GM12878 (cell line): Measurements from ENCODE around the gene MPRIP. TPM values are rescaled to one million over a fixed set of nuclear protein-coding genes. Genes with fewer than 3 reads are reported as not detected.

Source experiments
- ATAC-seq: fragments of 200-7000 bp; cut with Tn5 transposase; 3 replicates; pipeline ENCODE4 v1.9.1; 2020; ENCODE audit warnings: mild to moderate bottlenecking, moderate library complexity
- BruUV-seq: library from RNA; stranded (reverse); fragments of 400-500 nt; replicated peaks from 2 replicates; lab custom pipeline; 2021; lab: Mats Ljungman, UMichigan
- CTCF ChIA-PET: fragments of 300-600 bp; sonication (Branson Sonifier 250); formaldehyde crosslinking; extraction: SDS; loops from one replicate; lab custom pipeline; 2021; ENCODE audit warnings: inconsistent platforms; lab: Yijun Ruan, JAX
- POLR2A ChIA-PET: fragments of 350-600 bp; formaldehyde crosslinking; extraction: SDS; loops from one replicate; lab custom pipeline; 2021; ENCODE audit warnings: inconsistent platforms; lab: Charles Lee
- RAD21 ChIA-PET: fragments of 300-600 bp; sonication (Branson Sonifier 250); formaldehyde crosslinking; loops from one replicate; lab custom pipeline; 2023; ENCODE audit warnings: antibody characterized with exemption; ENCODE audit not compliant: unreplicated experiment; lab: Charles Lee
- SMC1A ChIA-PET: fragments of 300-600 bp; sonication (Branson Sonifier 250); formaldehyde crosslinking; loops from one replicate; lab custom pipeline; 2023; ENCODE audit not compliant: unreplicated experiment, uncharacterized antibody; lab: Charles Lee
- DNase-seq: peaks from one replicate; pipeline ENCODE4 v3.0.0-alpha.2; 2011; ENCODE audit warnings: low read depth, low spot score
- FAIRE-seq: peaks from 3 replicates; lab custom pipeline; 2011; peaks lifted over from hg19 to GRCh38; lab: Jason Lieb, UNC
- H2AFZ ChIP-seq: 2 replicates; pipeline ENCODE4 v1.6.0; 2011; ENCODE audit warnings: low read depth, low read length, control low read depth; ENCODE audit not compliant: control insufficient read depth
- H3K27ac ChIP-seq: 2 replicates; pipeline ENCODE4 v1.5.1; 2011; ENCODE audit warnings: control low read depth; ENCODE audit not compliant: control insufficient read depth, insufficient read depth
- H3K27me3 ChIP-seq, 2 experiments: replicated peaks in 1 of 2; 2 replicates each; pipeline versions ENCODE4 v1.6.0 to v1.6.1; 2011; ENCODE audit warnings: low read length in 1 of 2; ENCODE audit not compliant: control insufficient read depth in 2 of 2, insufficient read depth in 2 of 2
- H3K36me3 ChIP-seq, 2 experiments: 2 replicates each; pipeline ENCODE4 v1.5.1; 2011; ENCODE audit warnings: low read length in 1 of 2; ENCODE audit not compliant: control insufficient read depth in 2 of 2, insufficient read depth in 2 of 2
- H3K4me1 ChIP-seq: 2 replicates; pipeline ENCODE4 v1.6.1; 2011; ENCODE audit warnings: mild to moderate bottlenecking, low read length, moderate library complexity, mixed read lengths; ENCODE audit not compliant: control insufficient read depth, insufficient read depth
- H3K4me2 ChIP-seq: 2 replicates; pipeline ENCODE4 v1.6.0; 2011; ENCODE audit warnings: control low read depth; ENCODE audit not compliant: control insufficient read depth, insufficient read depth
- H3K4me3 ChIP-seq: fragments of 200-600 bp; sonication (generic); 2 replicates; pipeline ENCODE4 v1.5.1; 2016
- H3K79me2 ChIP-seq: 2 replicates; pipeline ENCODE4 v1.6.0; 2011; ENCODE audit warnings: low read length; ENCODE audit not compliant: control insufficient read depth, insufficient read depth
- H3K9ac ChIP-seq: 2 replicates; pipeline ENCODE4 v1.8.0; 2011; ENCODE audit warnings: low read length, control low read depth, mixed read lengths; ENCODE audit not compliant: control insufficient read depth, insufficient read depth
- H3K9me3 ChIP-seq: replicated peaks from 3 replicates; pipeline ENCODE4 v1.5.1; 2011; ENCODE audit warnings: mild to moderate bottlenecking, low read length; ENCODE audit not compliant: control insufficient read depth, insufficient read depth
- H4K20me1 ChIP-seq: 2 replicates; pipeline ENCODE4 v1.6.0; 2011; ENCODE audit not compliant: control insufficient read depth, insufficient read depth
- ATF7 ChIP-seq: fragments of 450-650 bp; IDR thresholded peaks from 2 replicates; pipeline ENCODE4 v1.6.1; 2016; ENCODE audit warnings: low read depth, mild to moderate bottlenecking
- BHLHE40 ChIP-seq, 2 experiments: fragments of 450-650 bp in 1 of 2; IDR thresholded peaks; 2 replicates each; pipeline ENCODE4 v1.6.1; 2011 to 2017; ENCODE audit warnings: low read depth in 2 of 2, borderline replicate concordance in 1 of 2, improper control_type of control experiment in 1 of 2, low read length in 1 of 2, mild to moderate bottlenecking in 1 of 2
- EED ChIP-seq: sonication (generic); IDR thresholded peaks from 2 replicates; pipeline ENCODE4 v1.6.1; 2016; ENCODE audit warnings: antibody characterized with exemption, low read depth
- EGR1 ChIP-seq, 2 experiments: IDR thresholded peaks; 1 replicate in 1 of 2; 2 replicates in 1 of 2; pipeline ENCODE4 v1.6.1; 2011 to 2012; ENCODE audit warnings: low read depth in 2 of 2, low read length in 2 of 2, borderline replicate concordance in 1 of 2, mild to moderate bottlenecking in 1 of 2, moderate library complexity in 1 of 2
- GABPA ChIP-seq: IDR thresholded peaks from 2 replicates; pipeline ENCODE4 v1.6.1; 2014; ENCODE audit warnings: antibody characterized with exemption, low read depth, mild to moderate bottlenecking, inconsistent platforms
- HSF1 ChIP-seq: fragments of 150-350 bp; IDR thresholded peaks from 2 replicates; pipeline ENCODE4 v1.6.1; 2014; ENCODE audit warnings: mild to moderate bottlenecking, low read depth, low read length
- MXI1 ChIP-seq: fragments of 150-350 bp; IDR thresholded peaks from 2 replicates; pipeline ENCODE4 v1.6.1; 2011; ENCODE audit warnings: low read depth, mild to moderate bottlenecking, inconsistent platforms, low read length, improper control_type of control experiment
- MYB ChIP-seq: fragments of 150-350 bp; IDR thresholded peaks from 2 replicates; pipeline ENCODE4 v1.6.1; 2014; ENCODE audit warnings: mild to moderate bottlenecking, low read depth, low read length, borderline replicate concordance
- POLR2AphosphoS2 ChIP-seq: IDR thresholded peaks from 2 replicates; pipeline ENCODE4 v1.6.1; 2011; ENCODE audit warnings: low read depth, mild to moderate bottlenecking, low read length, improper control_type of control experiment, moderate library complexity
- RUNX3 ChIP-seq: IDR thresholded peaks from 2 replicates; pipeline ENCODE4 v1.6.1; 2012; ENCODE audit warnings: low read length, inconsistent platforms
- SP1 ChIP-seq: IDR thresholded peaks from one replicate; pipeline ENCODE4 v1.6.1; 2011; ENCODE audit warnings: low read depth, low read length
- ZNF24 ChIP-seq: fragments of 450-650 bp; IDR thresholded peaks from 2 replicates; pipeline ENCODE4 v1.6.1; 2017; ENCODE audit warnings: antibody characterized with exemption, mild to moderate bottlenecking
- WGBS: methylation state at CpG from one replicate; pipeline ENCODE4 v1.1.6; 2016; ENCODE audit warnings: low lambda C conversion rate; ENCODE audit not compliant: insufficient replicate concordance, insufficient coverage; ENCODE audit errors: missing lambda C conversion rate; 5-methylcytosine and 5-hydroxymethylcytosine counted together
- in situ Hi-C: fragments of 300-500 bp; cut with MboI; formaldehyde crosslinking; loops from 9 replicates; pipeline ENCODE4 v1.14.3; 2018; ENCODE audit warnings: mixed read lengths
- intact Hi-C: fragments of 100-400 bp; cut with micrococcal nuclease; formaldehyde crosslinking; loops from one replicate; pipeline ENCODE4 v1.14.2; 2022; ENCODE audit not compliant: unreplicated experiment
- polyA plus RNA-seq, 11 experiments: library from polyadenylated mRNA; depleted of rRNA in 4 of 11; unstranded in 6 of 11; stranded (reverse) in 5 of 11; fragments of >200 nt; fragmentation: Nextera tagmentation in 4 of 11; fragmentation: Illumina TruSeq in 1 of 11; extraction: Ambion mirVana in 4 of 11; extraction: Trizol in 1 of 11; gene quantifications; 1 replicate in 1 of 11; 2 replicates in 10 of 11; pipeline versions ENCODE4 v1.2.1 to v1.2.3, GENCODE V29; 2011 to 2016; ENCODE audit warnings: inconsistent platforms in 2 of 11, missing spikeins in 2 of 11, low read depth in 1 of 11
- total RNA-seq, 4 experiments: library from RNA; depleted of rRNA in 3 of 4; stranded (reverse); fragments of >200 nt in 3 of 4; fragmentation: Illumina TruSeq in 1 of 4; extraction: Trizol in 1 of 4; gene quantifications; 2 replicates each; pipeline versions ENCODE4 v1.2.1 to v1.2.3, GENCODE V29; 2013 to 2021

Gene MPRIP
- total and polyA plus RNA-seq, 10 of the 15 experiments (the other 5 are each of a cell fraction or from before 2014, with no cell fraction given), result 16.5 to 168 (median 71.7) TPM

GRCh38 chr17:17112628-17113200 is 70.5 kb downstream of the MPRIP start (continued):
- no peak for TF ChIP-seq ATF7

DNA sequence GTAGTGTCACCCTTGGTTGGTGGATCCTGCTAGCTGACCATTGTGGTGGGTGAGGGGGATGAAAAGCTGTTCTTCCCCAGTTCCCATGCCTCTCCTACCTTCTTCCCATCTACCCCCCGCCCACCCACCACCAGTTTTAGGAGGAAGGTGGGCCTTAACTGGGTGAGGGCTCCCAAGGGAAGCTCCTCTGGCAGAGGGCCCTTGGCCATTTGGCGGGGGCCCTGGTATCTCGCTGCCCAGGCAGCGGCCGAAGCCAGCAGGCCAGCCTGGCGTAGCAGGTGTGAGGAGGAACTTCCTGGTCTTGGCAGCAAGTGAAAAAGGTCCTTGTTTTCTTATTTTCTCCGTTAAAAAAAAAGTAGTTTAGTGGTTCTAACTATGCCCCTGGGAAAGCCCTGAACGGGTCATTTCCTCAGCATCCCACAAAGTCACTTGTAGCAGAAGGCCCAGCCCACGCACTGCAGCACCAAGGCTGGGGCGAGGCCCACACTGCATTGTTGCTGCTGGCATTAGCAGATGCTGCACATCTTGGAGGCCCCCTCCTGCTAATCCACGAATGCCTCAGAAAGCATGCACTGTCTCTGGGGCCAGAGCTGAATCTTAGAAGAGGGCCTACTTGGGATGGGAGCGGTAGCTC is 72.5 kb downstream of the MPRIP start:
- H3K9ac ChIP-seq, result no peak overlapping the region
- ChIA-PET CTCF (interaction anchor here (1.2 kb wide), 1 partner anchor 112 kb away, joined by 3 read pairs; no protein-coding TSS in a partner anchor), SMC1A (no interaction called here), POLR2A (no interaction called here), RAD21 (no interaction called here)
- peaks cover 26% of the 10 kb centered on the region for H3K4me1 ChIP-seq
- TF ChIP-seq HSF1 (no peak), MYB (no peak), GABPA (no peak), EED (0 out of 2 replicates have a peak, but pooled peaks have one; percentile 11), POLR2AphosphoS2 (no peak), RUNX3 (peak; percentile 47), EGR1 (IDR thresholded peaks at IDR 0.05; ENCODE audit: borderline replicate concordance in 1 of 2, low read depth in 2 of 2, low read length in 2 of 2) (peak in 1 of 2 experiments; percentile 56; a peak in 2 of 3 replicates), MXI1 (no peak), SP1 (no peak), BHLHE40 (IDR thresholded peaks at IDR 0.05; ENCODE audit: borderline replicate concordance in 1 of 2, low read depth in 2 of 2, low read length in 1 of 2) (peak; percentile 16 to 31; a peak in 1 of 4 replicates), ZNF24 (no peak)
- no peak overlapping the region for H3K27ac ChIP-seq
- H3K79me2 ChIP-seq, result peaks cover 32% of the 10 kb centered on the region
- peak; percentile 50 for ATAC-seq
- no peaks in the 10 kb centered on the region for H3K27me3 ChIP-seq
- no TSS peak for BruUV-seq
- H2AFZ ChIP-seq, result no peak overlapping the region
- H4K20me1 ChIP-seq, result peaks cover 4% of the 10 kb centered on the region; the same call in 1 of the 2 replicates
- intact Hi-C loops (no loop called here), in situ Hi-C loops (no loop called here)
- DNase-seq, result no peak
- H3K36me3 ChIP-seq, result peaks cover 0 to 7% of the 10 kb centered on the region in 2 experiments; a peak in 2 of 4 replicates
- FAIRE-seq, result no peak
- H3K9me3 ChIP-seq, result no peaks in the 10 kb centered on the region; the same call in 2 of the 3 replicates
- H3K4me3 ChIP-seq, result no peak overlapping the region
- 56% methylated on average over 12 of the region's 12 CpGs for WGBS
- H3K4me2 ChIP-seq, result no peak overlapping the region
